ENCODE results near the gene SRA1. TPM values are rescaled to one million over a fixed set of nuclear protein-coding genes. Genes with fewer than 3 reads are reported as not detected.
A peak's percentile ranks its signal among the peaks of the same experiment; 100 is the strongest.

Gene SRA1
- total and polyA plus RNA-seq, 2 of the 13 experiments (the other 11 are each of a cell fraction or from before 2014, with no cell fraction given) = 14.2 to 32.8 TPM

DNA sequence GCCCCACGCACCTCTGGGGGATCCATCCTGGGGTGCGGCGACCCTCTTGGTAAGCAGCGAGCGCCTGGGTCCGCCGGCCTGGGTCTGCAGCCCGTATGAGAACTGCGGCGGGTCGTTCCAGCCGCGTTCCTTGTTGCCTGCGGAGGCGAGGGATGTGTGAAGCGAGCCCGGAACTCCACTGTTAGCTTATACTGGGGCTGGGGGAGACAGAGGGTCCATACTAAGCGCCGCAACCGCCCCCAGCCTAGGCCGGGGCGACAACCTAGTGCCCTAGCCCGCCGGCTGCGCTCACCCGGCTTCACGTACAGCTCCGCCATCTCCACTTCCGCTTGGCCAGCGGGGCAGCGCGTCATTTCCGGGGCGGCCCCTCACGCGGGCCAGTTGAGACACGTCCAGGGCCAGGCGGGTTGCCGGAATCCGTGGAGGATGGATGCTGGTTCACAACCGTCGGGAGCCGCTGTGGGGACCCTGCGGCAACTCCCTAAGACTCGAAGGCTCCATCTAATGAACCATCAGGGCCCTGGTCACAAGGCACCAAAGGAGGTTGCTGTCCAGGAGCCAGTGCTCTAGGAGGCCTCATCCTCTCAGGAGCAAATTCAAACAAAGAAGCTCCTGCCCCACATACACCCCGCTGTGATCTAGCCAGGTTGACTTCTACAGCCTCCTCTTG is at the start of gene SRA1 (continued):
- no peak for TF ChIP-seq SMARCC2 (IDR thresholded peaks at IDR 0.05)
- TF ChIP-seq ZNF7 (CRISPR knock-in tag; IDR thresholded peaks at IDR 0.05) = no peak
- TF ChIP-seq ZNF792 (CRISPR knock-in tag; IDR thresholded peaks at IDR 0.05) = peak; percentile 48; the same call in 1 of the 2 replicates
- 0 out of 2 replicates have a peak, but pooled peaks have one; percentile 35 for TF ChIP-seq ZMYM2 (CRISPR knock-in tag; IDR thresholded peaks at IDR 0.05)
- no peak for TF ChIP-seq ZNF839 (CRISPR knock-in tag; IDR thresholded peaks at IDR 0.05; ENCODE audit: borderline replicate concordance)
- TF ChIP-seq ZFX (CRISPR knock-in tag; IDR thresholded peaks at IDR 0.05; ENCODE audit: low read depth) = peak; percentile 89
- TF ChIP-seq ZNF432 (CRISPR knock-in tag; IDR thresholded peaks at IDR 0.05; ENCODE audit: borderline replicate concordance) = no peak
- TF ChIP-seq, protein P1, sequence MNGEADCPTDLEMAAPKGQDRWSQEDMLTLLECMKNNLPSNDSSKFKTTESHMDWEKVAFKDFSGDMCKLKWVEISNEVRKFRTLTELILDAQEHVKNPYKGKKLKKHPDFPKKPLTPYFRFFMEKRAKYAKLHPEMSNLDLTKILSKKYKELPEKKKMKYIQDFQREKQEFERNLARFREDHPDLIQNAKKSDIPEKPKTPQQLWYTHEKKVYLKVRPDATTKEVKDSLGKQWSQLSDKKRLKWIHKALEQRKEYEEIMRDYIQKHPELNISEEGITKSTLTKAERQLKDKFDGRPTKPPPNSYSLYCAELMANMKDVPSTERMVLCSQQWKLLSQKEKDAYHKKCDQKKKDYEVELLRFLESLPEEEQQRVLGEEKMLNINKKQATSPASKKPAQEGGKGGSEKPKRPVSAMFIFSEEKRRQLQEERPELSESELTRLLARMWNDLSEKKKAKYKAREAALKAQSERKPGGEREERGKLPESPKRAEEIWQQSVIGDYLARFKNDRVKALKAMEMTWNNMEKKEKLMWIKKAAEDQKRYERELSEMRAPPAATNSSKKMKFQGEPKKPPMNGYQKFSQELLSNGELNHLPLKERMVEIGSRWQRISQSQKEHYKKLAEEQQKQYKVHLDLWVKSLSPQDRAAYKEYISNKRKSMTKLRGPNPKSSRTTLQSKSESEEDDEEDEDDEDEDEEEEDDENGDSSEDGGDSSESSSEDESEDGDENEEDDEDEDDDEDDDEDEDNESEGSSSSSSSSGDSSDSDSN (CRISPR knock-in tag; IDR thresholded peaks at IDR 0.05) = peak; percentile 74
- TF ChIP-seq, protein P2, sequence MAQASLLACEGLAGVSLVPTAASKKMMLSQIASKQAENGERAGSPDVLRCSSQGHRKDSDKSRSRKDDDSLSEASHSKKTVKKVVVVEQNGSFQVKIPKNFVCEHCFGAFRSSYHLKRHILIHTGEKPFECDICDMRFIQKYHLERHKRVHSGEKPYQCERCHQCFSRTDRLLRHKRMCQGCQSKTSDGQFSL (CRISPR knock-in tag; IDR thresholded peaks at IDR 0.05) = no peak
- TF ChIP-seq ZNF331 (CRISPR knock-in tag; IDR thresholded peaks at IDR 0.05) = no peak; the same call in 1 of the 2 replicates
- peak; percentile 73 for TF ChIP-seq XRCC5 (optimal IDR thresholded peaks at IDR 0.05; ENCODE audit: low read length)
- TF ChIP-seq ZNF788 (CRISPR knock-in tag; IDR thresholded peaks at IDR 0.05; ENCODE audit: borderline replicate concordance) = peak; percentile 70; the same call in 1 of the 2 replicates
- TF ChIP-seq ZNF564 (CRISPR knock-in tag; IDR thresholded peaks at IDR 0.05) = no peak
- TF ChIP-seq NR2F6 (IDR thresholded peaks at IDR 0.05) = no peak
- TF ChIP-seq NR2F6 (CRISPR knock-in tag; IDR thresholded peaks at IDR 0.05) = peak; percentile 45; the same call in 1 of the 2 replicates
- TF ChIP-seq PAF1 (CRISPR knock-in tag; IDR thresholded peaks at IDR 0.05) = no peak
- TF ChIP-seq, protein P3, sequence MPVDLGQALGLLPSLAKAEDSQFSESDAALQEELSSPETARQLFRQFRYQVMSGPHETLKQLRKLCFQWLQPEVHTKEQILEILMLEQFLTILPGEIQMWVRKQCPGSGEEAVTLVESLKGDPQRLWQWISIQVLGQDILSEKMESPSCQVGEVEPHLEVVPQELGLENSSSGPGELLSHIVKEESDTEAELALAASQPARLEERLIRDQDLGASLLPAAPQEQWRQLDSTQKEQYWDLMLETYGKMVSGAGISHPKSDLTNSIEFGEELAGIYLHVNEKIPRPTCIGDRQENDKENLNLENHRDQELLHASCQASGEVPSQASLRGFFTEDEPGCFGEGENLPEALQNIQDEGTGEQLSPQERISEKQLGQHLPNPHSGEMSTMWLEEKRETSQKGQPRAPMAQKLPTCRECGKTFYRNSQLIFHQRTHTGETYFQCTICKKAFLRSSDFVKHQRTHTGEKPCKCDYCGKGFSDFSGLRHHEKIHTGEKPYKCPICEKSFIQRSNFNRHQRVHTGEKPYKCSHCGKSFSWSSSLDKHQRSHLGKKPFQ (CRISPR knock-in tag; IDR thresholded peaks at IDR 0.05; ENCODE audit: insufficient replicate concordance) = no peak
- TF ChIP-seq DNMT1 (CRISPR knock-in tag; IDR thresholded peaks at IDR 0.05) = 0 out of 2 replicates have a peak, but pooled peaks have one; percentile 50
- TF ChIP-seq ZNF790 (CRISPR knock-in tag; IDR thresholded peaks at IDR 0.05; ENCODE audit: borderline replicate concordance) = no peak
- TF ChIP-seq, protein P4, sequence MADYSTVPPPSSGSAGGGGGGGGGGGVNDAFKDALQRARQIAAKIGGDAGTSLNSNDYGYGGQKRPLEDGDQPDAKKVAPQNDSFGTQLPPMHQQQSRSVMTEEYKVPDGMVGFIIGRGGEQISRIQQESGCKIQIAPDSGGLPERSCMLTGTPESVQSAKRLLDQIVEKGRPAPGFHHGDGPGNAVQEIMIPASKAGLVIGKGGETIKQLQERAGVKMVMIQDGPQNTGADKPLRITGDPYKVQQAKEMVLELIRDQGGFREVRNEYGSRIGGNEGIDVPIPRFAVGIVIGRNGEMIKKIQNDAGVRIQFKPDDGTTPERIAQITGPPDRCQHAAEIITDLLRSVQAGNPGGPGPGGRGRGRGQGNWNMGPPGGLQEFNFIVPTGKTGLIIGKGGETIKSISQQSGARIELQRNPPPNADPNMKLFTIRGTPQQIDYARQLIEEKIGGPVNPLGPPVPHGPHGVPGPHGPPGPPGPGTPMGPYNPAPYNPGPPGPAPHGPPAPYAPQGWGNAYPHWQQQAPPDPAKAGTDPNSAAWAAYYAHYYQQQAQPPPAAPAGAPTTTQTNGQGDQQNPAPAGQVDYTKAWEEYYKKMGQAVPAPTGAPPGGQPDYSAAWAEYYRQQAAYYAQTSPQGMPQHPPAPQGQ (CRISPR knock-in tag; IDR thresholded peaks at IDR 0.05; ENCODE audit: borderline replicate concordance) = no peak
- TF ChIP-seq KMT2A (CRISPR knock-in tag; IDR thresholded peaks at IDR 0.05) = peak; percentile 95
- TF ChIP-seq, protein P5, sequence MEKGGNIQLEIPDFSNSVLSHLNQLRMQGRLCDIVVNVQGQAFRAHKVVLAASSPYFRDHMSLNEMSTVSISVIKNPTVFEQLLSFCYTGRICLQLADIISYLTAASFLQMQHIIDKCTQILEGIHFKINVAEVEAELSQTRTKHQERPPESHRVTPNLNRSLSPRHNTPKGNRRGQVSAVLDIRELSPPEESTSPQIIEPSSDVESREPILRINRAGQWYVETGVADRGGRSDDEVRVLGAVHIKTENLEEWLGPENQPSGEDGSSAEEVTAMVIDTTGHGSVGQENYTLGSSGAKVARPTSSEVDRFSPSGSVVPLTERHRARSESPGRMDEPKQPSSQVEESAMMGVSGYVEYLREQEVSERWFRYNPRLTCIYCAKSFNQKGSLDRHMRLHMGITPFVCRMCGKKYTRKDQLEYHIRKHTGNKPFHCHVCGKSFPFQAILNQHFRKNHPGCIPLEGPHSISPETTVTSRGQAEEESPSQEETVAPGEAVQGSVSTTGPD (CRISPR knock-in tag; IDR thresholded peaks at IDR 0.05) = no peak
- TF ChIP-seq KMT2B (CRISPR knock-in tag; IDR thresholded peaks at IDR 0.05) = peak; percentile 88
- TF ChIP-seq EHMT2 (IDR thresholded peaks at IDR 0.05; ENCODE audit: borderline replicate concordance, low read depth, low read length) = no peak

Measured in HepG2 (cell line).